ENCODE results near the gene SYT8. TPM values are rescaled to one million over a fixed set of nuclear protein-coding genes. Genes with fewer than 3 reads are reported as not detected.

The SYT8 gene
- total RNA-seq, 1 experiment from 2014 or later, result not detected

- H2AK5ac ChIP-seq (ENCODE audit: insufficient read length, low read length), result no peak overlapping the region
- H2AFZ ChIP-seq (ENCODE audit: low read length), result no peak overlapping the region
- peak overlapping the region in 1 of 3 experiments; percentile 56; a peak in 1 of 7 replicates for H3K27ac Mint-ChIP-seq
- H3K23me2 ChIP-seq (ENCODE audit: insufficient read length, low read depth, low read length, poor library complexity, severe bottlenecking), result no peaks in the 10 kb centered on the region
- no peak overlapping the region for H4K8ac ChIP-seq (replicated peaks; ENCODE audit: insufficient read length, low read depth, low read length)
- no peaks in the 10 kb centered on the region for H3K4me1 ChIP-seq (ENCODE audit: insufficient read depth, low read length)
- H3K23ac ChIP-seq (ENCODE audit: insufficient read length, low read depth, low read length), result no peak overlapping the region
- H3K4ac ChIP-seq (ENCODE audit: low read depth, low read length), result no peak overlapping the region
- H3K79me1 ChIP-seq (ENCODE audit: insufficient read depth, low read depth, low read length, poor library complexity, severe bottlenecking), result no peaks in the 10 kb centered on the region
- no peak overlapping the region for H2BK15ac ChIP-seq (ENCODE audit: low read depth, low read length)
- no peak overlapping the region for H2BK20ac ChIP-seq (ENCODE audit: low read depth, low read length, poor library complexity, severe bottlenecking)
- H3K4me2 ChIP-seq (ENCODE audit: insufficient read depth, insufficient read length, low read length), result no peak overlapping the region
- DNase-seq, result no peak
- H3K4me1 Mint-ChIP-seq, result no peaks in the 10 kb centered on the region
- H2BK120ac ChIP-seq (ENCODE audit: low read depth, low read length, poor library complexity, severe bottlenecking), result no peak overlapping the region
- H3K27me3 Mint-ChIP-seq (ENCODE audit: low read depth), result peaks cover 52% of the 10 kb centered on the region
- no peak overlapping the region for H3K9ac ChIP-seq (ENCODE audit: extremely low read depth, insufficient read length, low read length)
- H4K20me1 ChIP-seq (ENCODE audit: control insufficient read depth, insufficient read depth, insufficient read length), result no peaks in the 10 kb centered on the region
- no peak overlapping the region for H4K5ac ChIP-seq (ENCODE audit: insufficient read length, low read depth, low read length)
- H3K18ac ChIP-seq (ENCODE audit: insufficient read length, low read depth, low read length), result no peak overlapping the region
- H4K91ac ChIP-seq (ENCODE audit: insufficient read length, low read depth, low read length), result no peak overlapping the region
- no peaks in the 10 kb centered on the region for H3K9me3 ChIP-seq (ENCODE audit: control insufficient read depth, low read depth, low read length)
- H3K27ac ChIP-seq (ENCODE audit: insufficient read length, low read depth, low read length), result no peak overlapping the region
- no peak overlapping the region for H3K4me3 Mint-ChIP-seq
- H3K79me2 ChIP-seq (ENCODE audit: insufficient read depth, low read length), result no peaks in the 10 kb centered on the region
- no peak overlapping the region for H3K14ac ChIP-seq (ENCODE audit: insufficient read depth, low read length)
- H3K36me3 Mint-ChIP-seq (ENCODE audit: insufficient read depth in 1 of 3, low read depth in 3 of 3), result no peaks in the 10 kb centered on the region; a peak in 1 of 7 replicates
- TF ChIP-seq, protein P1, sequence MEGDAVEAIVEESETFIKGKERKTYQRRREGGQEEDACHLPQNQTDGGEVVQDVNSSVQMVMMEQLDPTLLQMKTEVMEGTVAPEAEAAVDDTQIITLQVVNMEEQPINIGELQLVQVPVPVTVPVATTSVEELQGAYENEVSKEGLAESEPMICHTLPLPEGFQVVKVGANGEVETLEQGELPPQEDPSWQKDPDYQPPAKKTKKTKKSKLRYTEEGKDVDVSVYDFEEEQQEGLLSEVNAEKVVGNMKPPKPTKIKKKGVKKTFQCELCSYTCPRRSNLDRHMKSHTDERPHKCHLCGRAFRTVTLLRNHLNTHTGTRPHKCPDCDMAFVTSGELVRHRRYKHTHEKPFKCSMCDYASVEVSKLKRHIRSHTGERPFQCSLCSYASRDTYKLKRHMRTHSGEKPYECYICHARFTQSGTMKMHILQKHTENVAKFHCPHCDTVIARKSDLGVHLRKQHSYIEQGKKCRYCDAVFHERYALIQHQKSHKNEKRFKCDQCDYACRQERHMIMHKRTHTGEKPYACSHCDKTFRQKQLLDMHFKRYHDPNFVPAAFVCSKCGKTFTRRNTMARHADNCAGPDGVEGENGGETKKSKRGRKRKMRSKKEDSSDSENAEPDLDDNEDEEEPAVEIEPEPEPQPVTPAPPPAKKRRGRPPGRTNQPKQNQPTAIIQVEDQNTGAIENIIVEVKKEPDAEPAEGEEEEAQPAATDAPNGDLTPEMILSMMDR (conservative IDR thresholded peaks at IDR 0.05), result no peak
- H2BK5ac ChIP-seq (ENCODE audit: insufficient read length, low read length), result no peak overlapping the region
- no CpG with 5 or more reads among the region's 5 CpGs for WGBS (ENCODE audit: extremely low coverage, insufficient read length, low lambda C conversion rate)
- peaks cover 6 to 8% of the 10 kb centered on the region in 2 experiments for H3K9me3 Mint-ChIP-seq
- no peak overlapping the region for H2BK12ac ChIP-seq (ENCODE audit: insufficient read length, low read depth, low read length)
- H3K56ac ChIP-seq (ENCODE audit: insufficient read length, low read depth, low read length), result no peak overlapping the region
- H3T11ph ChIP-seq (ENCODE audit: low read length), result no peak overlapping the region
- H3K27me3 ChIP-seq (ENCODE audit: insufficient read depth, low read length), result no peaks in the 10 kb centered on the region
These were observed 22.5 kb upstream of the SYT8 start for GRCh38 chr11:1812274-1812673.

All from H9 (cell line).